ENCODE measurements around the gene FAM98B.

FAM98B gene

DNA sequence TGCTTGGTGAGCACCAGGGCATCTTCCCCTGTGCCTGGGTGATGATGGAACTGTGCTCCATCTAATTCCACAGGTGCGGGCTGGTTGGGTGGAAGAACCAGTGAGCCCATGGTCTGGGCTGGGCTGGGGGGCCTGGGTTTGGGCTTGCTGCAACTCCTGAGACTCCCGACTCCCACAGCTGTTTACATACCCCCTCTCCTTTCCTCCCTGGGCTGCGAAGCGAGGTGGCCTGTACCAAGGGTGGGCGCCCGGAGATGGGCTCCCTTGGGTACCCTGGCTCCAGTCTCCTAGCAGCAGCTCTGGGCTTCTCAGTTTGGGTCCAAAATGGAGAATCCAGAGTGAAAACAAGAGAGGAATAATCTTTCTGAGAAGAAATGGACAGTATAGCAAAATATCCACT is 5.6 kb downstream of the FAM98B start:
- DNase-seq (ENCODE audit: low read depth), result no peak
- TF ChIP-seq, protein P1, sequence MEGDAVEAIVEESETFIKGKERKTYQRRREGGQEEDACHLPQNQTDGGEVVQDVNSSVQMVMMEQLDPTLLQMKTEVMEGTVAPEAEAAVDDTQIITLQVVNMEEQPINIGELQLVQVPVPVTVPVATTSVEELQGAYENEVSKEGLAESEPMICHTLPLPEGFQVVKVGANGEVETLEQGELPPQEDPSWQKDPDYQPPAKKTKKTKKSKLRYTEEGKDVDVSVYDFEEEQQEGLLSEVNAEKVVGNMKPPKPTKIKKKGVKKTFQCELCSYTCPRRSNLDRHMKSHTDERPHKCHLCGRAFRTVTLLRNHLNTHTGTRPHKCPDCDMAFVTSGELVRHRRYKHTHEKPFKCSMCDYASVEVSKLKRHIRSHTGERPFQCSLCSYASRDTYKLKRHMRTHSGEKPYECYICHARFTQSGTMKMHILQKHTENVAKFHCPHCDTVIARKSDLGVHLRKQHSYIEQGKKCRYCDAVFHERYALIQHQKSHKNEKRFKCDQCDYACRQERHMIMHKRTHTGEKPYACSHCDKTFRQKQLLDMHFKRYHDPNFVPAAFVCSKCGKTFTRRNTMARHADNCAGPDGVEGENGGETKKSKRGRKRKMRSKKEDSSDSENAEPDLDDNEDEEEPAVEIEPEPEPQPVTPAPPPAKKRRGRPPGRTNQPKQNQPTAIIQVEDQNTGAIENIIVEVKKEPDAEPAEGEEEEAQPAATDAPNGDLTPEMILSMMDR (IDR thresholded peaks at IDR 0.05; ENCODE audit: insufficient read depth, low read depth, low read length, missing control alignments), result no peak

DNA sequence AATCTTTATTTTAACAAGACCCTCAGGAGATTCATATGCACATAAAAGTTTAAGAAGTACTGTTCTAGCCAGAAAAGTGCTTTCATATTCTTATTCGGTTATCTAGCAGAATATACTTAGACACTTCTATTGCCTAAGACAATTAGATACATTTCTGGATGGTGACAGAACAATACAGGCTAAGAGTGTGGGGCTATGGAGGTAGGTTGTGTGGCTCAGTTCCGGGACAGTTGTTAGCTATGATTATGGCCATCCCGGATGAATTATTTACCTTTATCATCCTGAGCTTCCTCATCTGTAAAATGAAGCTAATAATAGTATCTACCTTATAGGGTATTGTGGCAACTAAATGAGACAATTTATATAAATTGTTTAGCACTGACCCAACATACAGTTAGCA is 6.6 kb downstream of the FAM98B start:
- TF ChIP-seq, protein P1 (IDR thresholded peaks at IDR 0.05; ENCODE audit: insufficient read depth, low read depth, low read length, missing control alignments), result no peak
- no peak overlapping the region for H3K4me3 ChIP-seq (ENCODE audit: low read depth, low read length)

More for the DNA sequence above, 5.6 kb downstream of the FAM98B start:
- H3K4me3 ChIP-seq (ENCODE audit: low read depth, low read length), result no peak overlapping the region

GRCh38 chr15:38461066-38461833 is 7.3 kb downstream of the FAM98B start:
- peak; percentile 42 for DNase-seq (ENCODE audit: low read depth)
- no peak overlapping the region for H3K4me3 ChIP-seq (ENCODE audit: low read depth, low read length)
- TF ChIP-seq, protein P1 (IDR thresholded peaks at IDR 0.05; ENCODE audit: insufficient read depth, low read depth, low read length, missing control alignments), result no peak

More for the DNA sequence above, 6.6 kb downstream of the FAM98B start:
- DNase-seq (ENCODE audit: low read depth), result no peak

DNA sequence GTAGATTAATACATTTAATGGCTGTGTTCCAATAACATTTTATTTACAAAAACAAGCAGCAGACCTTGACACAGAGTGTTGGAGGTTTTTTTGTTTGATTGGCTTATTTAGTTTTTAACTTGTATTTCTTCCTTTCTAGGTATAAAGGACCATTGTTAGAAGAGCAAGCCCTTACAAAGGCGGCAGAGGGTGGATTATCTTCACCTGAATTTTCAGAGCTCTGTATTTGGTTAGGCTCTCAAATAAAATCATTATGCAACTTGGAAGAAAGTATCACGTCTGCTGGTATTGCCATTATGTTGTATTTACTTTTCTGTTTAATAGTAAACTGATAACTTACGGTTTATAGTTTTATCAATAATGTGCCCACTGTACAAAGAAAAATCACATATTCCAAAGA is 10.0 kb downstream of the FAM98B start:
- DNase-seq (ENCODE audit: low read depth), result no peak
- TF ChIP-seq, protein P1 (IDR thresholded peaks at IDR 0.05; ENCODE audit: insufficient read depth, low read depth, low read length, missing control alignments), result no peak

DNA sequence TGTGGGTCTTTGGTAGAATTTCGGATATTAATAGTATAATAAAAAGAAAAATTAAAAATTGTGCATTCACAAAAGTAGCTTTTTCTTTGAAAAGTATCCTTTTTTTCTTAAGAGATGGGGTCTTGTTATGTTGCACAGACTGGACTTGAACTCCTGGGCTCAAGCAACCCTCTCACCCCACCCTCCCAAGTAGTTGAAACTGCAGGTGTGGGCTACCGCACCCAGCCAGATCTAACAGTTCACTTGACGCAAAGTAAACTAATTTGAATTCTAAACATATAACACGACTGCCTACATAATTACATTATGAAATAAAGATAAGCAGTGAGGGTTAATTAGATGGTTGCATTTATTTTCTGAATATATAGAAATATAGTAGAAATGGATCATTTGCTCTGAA is 10.7 kb downstream of the FAM98B start:
- H3K4me3 ChIP-seq (ENCODE audit: low read depth, low read length), result no peak overlapping the region
- TF ChIP-seq, protein P1 (IDR thresholded peaks at IDR 0.05; ENCODE audit: insufficient read depth, low read depth, low read length, missing control alignments), result no peak
- DNase-seq (ENCODE audit: low read depth), result no peak

More for the DNA sequence above, 10.0 kb downstream of the FAM98B start:
- H3K4me3 ChIP-seq (ENCODE audit: low read depth, low read length), result no peak overlapping the region

GRCh38 chr15:38470816-38471215 is 16.9 kb downstream of the FAM98B start:
- H3K4me3 ChIP-seq (ENCODE audit: low read depth, low read length), result no peak overlapping the region
- TF ChIP-seq, protein P1 (IDR thresholded peaks at IDR 0.05; ENCODE audit: insufficient read depth, low read depth, low read length, missing control alignments), result no peak
- no peak for DNase-seq (ENCODE audit: low read depth)

DNA sequence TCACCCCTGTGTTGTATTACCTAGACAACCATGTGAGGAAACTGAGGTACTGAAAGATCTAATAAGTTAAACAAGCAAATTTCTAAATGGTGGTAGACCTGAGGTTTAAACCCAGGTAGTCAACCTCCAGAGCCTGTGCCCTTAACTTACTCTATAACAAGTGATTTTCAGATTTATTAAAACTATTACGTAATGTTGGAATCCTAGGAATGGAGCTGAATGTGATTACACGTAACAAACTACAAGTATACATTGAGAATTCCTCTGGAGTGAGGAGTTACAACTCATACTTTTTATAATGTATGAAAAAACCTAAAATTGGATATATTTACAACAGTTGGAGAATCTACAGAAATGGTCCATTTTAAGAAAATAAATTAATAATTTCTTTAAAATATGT is 18.0 kb downstream of the FAM98B start:
- TF ChIP-seq, protein P1 (IDR thresholded peaks at IDR 0.05; ENCODE audit: insufficient read depth, low read depth, low read length, missing control alignments), result no peak
- H3K4me3 ChIP-seq (ENCODE audit: low read depth, low read length), result no peak overlapping the region
- no peak for DNase-seq (ENCODE audit: low read depth)
